Osteocyte (in vitro differentiated cells): Measurements from ENCODE around the gene SAMD13. TPM values are rescaled to one million over a fixed set of nuclear protein-coding genes. Genes with fewer than 3 reads are reported as not detected.

ENCODE experiments used
- DNase-seq: peaks from one replicate; pipeline ENCODE4 v3.0.0; 2021; ENCODE audit warnings: mixed read lengths; ENCODE audit not compliant: unreplicated experiment; ENCODE audit errors: extremely low spot score
- H3K27ac Mint-ChIP-seq: one replicate; pipeline ENCODE4 v1.8.0; 2021; ENCODE audit warnings: mild to moderate bottlenecking, mixed read lengths; ENCODE audit not compliant: unreplicated experiment
- H3K27me3 Mint-ChIP-seq: one replicate; pipeline ENCODE4 v1.8.0; 2021; ENCODE audit warnings: mixed read lengths; ENCODE audit not compliant: unreplicated experiment
- H3K36me3 Mint-ChIP-seq: one replicate; pipeline ENCODE4 v1.8.0; 2021; ENCODE audit warnings: mixed read lengths; ENCODE audit not compliant: unreplicated experiment
- H3K4me1 Mint-ChIP-seq: one replicate; pipeline ENCODE4 v1.8.0; 2021; ENCODE audit warnings: mixed read lengths; ENCODE audit not compliant: unreplicated experiment
- H3K4me3 Mint-ChIP-seq: one replicate; pipeline ENCODE4 v1.8.0; 2021; ENCODE audit warnings: mild to moderate bottlenecking, moderate library complexity, mixed read lengths; ENCODE audit not compliant: unreplicated experiment
- H3K9me3 Mint-ChIP-seq: one replicate; pipeline ENCODE4 v1.8.0; 2021; ENCODE audit warnings: mixed read lengths; ENCODE audit not compliant: unreplicated experiment
- total RNA-seq: library from RNA; stranded (reverse); gene quantifications from 2 replicates; pipeline ENCODE4 v1.2.1, GENCODE V29; 2021
- TF ChIP-seq, protein P1 (sequence below): fragments of 200-600 bp; sonication (generic); IDR thresholded peaks from 2 replicates; pipeline ENCODE4 v1.5.0; 2021; ENCODE audit warnings: antibody characterized with exemption, mild to moderate bottlenecking, moderate library complexity

Gene SAMD13
- total RNA-seq, 1 donor from 2014 or later, result 0.99 TPM

DNA sequence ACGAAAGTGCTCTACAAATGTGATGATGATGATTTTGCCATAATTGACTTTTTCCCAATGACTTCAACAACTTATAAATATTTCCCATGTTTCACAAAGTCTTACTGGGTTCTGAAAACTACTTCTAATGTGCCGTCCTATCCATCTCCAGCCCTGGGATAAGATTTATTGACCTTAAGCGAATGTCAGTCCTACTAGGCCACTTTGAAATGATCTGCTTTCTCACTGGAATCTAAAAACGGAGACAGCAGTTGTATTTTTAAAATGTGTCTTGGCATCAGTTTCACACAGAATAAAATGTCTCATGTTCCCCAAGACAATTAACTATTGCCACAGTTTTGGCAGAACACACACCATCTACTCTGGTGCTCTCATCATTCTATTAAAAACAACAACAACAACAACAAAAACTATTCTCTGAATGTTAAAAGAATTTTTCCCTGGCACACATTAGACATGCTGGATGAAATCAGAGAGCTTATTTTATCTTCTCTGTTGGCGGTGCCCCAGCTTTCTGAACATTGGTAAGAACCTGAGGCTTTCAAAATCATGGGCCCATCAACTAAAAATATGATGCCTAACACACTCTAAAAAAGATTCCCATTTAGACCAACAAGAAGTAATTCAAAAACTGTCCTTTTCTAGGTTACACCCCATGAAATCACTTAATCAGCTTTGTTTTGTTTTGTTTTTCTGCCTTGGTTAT lies 73.6 kb downstream of the SAMD13 start:
- Mint-ChIP-seq H3K27me3 (peaks cover 4% of the 10 kb centered on the region), H3K4me3 (no peak overlapping the region), H3K36me3 (no peaks in the 10 kb centered on the region), H3K4me1 (no peaks in the 10 kb centered on the region), H3K9me3 (no peaks in the 10 kb centered on the region), H3K27ac (no peak overlapping the region)
- TF ChIP-seq, protein P1, sequence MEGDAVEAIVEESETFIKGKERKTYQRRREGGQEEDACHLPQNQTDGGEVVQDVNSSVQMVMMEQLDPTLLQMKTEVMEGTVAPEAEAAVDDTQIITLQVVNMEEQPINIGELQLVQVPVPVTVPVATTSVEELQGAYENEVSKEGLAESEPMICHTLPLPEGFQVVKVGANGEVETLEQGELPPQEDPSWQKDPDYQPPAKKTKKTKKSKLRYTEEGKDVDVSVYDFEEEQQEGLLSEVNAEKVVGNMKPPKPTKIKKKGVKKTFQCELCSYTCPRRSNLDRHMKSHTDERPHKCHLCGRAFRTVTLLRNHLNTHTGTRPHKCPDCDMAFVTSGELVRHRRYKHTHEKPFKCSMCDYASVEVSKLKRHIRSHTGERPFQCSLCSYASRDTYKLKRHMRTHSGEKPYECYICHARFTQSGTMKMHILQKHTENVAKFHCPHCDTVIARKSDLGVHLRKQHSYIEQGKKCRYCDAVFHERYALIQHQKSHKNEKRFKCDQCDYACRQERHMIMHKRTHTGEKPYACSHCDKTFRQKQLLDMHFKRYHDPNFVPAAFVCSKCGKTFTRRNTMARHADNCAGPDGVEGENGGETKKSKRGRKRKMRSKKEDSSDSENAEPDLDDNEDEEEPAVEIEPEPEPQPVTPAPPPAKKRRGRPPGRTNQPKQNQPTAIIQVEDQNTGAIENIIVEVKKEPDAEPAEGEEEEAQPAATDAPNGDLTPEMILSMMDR, result no peak
- no peak for DNase-seq

DNA sequence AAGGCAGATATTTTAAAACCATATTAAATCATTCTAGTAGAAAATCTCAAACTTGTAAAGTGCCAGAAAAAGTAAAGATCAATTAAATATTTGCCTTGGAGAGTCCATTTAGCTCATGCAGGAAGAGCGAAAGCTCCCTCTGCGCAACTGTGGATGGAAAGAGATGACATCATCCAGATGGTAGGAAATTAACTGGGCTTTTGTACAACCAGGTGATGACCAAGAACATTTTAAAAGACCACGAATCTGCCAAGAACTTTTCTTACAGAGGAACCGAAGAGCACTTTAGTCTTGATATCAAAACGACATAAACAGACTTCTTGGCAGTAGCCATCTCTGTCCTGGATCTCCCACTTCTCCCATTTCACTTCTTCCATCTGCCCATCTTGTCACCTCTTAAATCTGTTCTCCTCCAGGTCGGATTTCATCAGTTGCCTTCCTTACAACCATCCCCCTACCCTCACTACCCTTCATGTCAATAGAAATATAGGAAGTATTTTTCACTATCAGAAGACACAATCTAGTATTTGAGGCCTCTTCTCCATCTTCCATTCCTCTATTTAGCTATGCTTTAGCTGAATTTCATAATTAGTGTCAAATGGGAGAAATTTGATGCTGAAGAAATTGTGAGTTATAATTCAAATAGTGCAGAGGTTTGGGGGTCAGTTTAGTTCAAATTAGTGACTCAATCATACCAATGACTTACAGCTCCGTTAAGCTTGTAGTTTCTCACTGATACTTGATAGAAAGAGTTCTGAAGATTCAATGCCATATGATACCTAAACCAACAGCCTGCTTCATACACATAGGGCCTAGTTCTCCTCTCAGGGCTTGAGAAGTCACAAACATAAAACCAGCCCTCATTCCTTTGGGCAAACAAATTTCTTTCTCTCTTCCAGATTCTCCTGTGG lies 74.7 kb downstream of the SAMD13 start:
- H3K9me3 Mint-ChIP-seq, result no peaks in the 10 kb centered on the region
- no peak overlapping the region for H3K27ac Mint-ChIP-seq
- no peaks in the 10 kb centered on the region for H3K36me3 Mint-ChIP-seq
- H3K4me1 Mint-ChIP-seq, result no peaks in the 10 kb centered on the region
- TF ChIP-seq, protein P1, result no peak
- peaks cover 4% of the 10 kb centered on the region for H3K27me3 Mint-ChIP-seq
- no peak for DNase-seq
- no peak overlapping the region for H3K4me3 Mint-ChIP-seq

DNA sequence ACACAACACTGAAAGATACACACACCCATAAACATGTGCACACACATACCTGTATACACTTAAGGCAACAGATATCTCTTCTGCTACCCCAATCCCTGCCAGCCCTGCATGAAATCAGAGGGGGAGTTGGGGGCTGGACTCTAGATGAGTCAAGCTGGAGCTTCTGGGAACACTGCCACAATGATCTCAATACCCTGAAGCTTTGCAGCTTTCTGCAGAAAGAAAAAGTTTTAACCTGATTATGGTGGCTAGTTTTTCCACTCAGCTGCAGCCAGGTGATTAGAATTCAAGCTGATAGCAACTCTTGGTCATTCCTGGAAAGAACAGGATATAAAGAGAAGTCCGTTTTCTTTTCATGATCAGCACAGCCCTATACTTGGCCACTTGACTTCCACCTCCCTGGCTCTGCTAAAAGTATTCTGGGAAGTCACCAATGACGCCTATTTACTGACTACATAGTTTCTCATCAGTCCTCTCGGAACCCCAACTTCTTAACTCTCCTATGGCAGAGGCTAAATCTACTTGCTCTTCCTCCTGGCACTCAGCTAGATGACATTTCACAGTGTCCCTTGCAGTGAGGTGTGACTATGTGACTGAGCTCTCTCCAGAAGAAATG lies 76.1 kb downstream of the SAMD13 start:
- Mint-ChIP-seq H3K27me3 (peaks cover 4% of the 10 kb centered on the region), H3K4me3 (no peak overlapping the region), H3K36me3 (no peaks in the 10 kb centered on the region), H3K9me3 (no peaks in the 10 kb centered on the region), H3K27ac (no peak overlapping the region), H3K4me1 (no peaks in the 10 kb centered on the region)
- TF ChIP-seq, protein P1, result no peak
- DNase-seq, result no peak

DNA sequence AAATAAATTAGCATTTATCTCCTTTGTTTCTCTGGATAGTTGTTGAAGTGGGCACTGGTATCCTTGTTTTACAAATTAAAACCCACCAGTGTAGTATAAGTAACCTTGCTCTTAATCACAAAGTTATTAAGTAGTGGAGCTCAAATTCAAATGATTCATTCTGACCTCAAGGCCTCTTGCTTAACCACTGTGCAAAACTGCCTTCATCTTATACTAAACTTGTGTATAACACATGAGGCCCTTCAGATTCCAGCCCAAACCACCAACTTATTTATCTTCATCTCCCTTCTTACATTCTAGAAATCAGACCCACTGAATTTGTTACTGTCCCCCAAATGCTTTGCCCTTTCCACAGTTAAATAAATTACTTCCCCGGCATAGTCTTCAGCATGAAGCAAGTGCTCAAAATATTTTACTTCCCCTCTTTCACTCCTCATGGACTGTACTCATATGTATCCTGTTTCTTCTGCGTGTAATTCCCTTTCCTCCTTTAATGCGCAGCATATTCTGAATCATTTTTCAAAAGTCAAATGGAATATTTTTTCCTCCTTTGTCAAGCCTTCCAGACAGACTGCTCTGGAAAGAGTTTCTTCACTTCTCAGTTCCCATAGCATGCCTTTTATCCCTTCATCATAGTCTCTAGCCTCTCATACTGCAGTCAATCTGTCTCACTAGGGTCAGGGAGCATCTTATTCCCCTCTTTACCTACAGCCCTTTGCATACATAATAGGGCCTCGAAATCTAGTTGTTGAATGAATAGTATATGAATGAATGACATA lies 77.8 kb downstream of the SAMD13 start:
- Mint-ChIP-seq H3K9me3 (no peaks in the 10 kb centered on the region), H3K4me1 (no peaks in the 10 kb centered on the region), H3K27ac (no peak overlapping the region), H3K4me3 (no peak overlapping the region), H3K36me3 (no peaks in the 10 kb centered on the region), H3K27me3 (peaks cover 2% of the 10 kb centered on the region)
- no peak for DNase-seq
- TF ChIP-seq, protein P1, result no peak
